ENCODE results near the gene MSRB3. TPM values are rescaled to one million over a fixed set of nuclear protein-coding genes. Genes with fewer than 3 reads are reported as not detected.

The MSRB3 gene
- total RNA-seq, 1 donor from 2014 or later: 61.3 TPM

- TF ChIP-seq CTCF (IDR thresholded peaks at IDR 0.05): no peak
- ATAC-seq: no peak
- no peaks in the 10 kb centered on the region for H3K4me1 ChIP-seq
- no peaks in the 10 kb centered on the region for H3K27me3 ChIP-seq
- DNase-seq: no peak
- H3K4me3 ChIP-seq: no peak overlapping the region
- no peaks in the 10 kb centered on the region for H3K9me3 ChIP-seq
- no peak overlapping the region for H3K27ac ChIP-seq
- H3K36me3 ChIP-seq: peaks cover 26% of the 10 kb centered on the region
- intact Hi-C loops (cut with DNase I): no loop called here
These were observed 29.5 kb upstream of the MSRB3 start for GRCh38 chr12:65248656-65249633.

- Histone ChIP-seq H3K9me3 (no peaks in the 10 kb centered on the region), H3K27ac (no peak overlapping the region), H3K4me1 (no peaks in the 10 kb centered on the region), H3K4me3 (no peak overlapping the region), H3K36me3 (no peaks in the 10 kb centered on the region), H3K27me3 (no peaks in the 10 kb centered on the region)
- intact Hi-C loops (cut with DNase I): no loop called here
- ATAC-seq: no peak
- TF ChIP-seq CTCF (IDR thresholded peaks at IDR 0.05): no peak
- DNase-seq: no peak
These were observed 26.0 kb upstream of the MSRB3 start for GRCh38 chr12:65252515-65252914.

- Histone ChIP-seq H3K27me3 (no peaks in the 10 kb centered on the region), H3K4me3 (no peak overlapping the region), H3K9me3 (no peaks in the 10 kb centered on the region), H3K36me3 (no peaks in the 10 kb centered on the region), H3K27ac (no peak overlapping the region), H3K4me1 (no peaks in the 10 kb centered on the region)
- no peak for TF ChIP-seq CTCF (IDR thresholded peaks at IDR 0.05)
- intact Hi-C loops (cut with DNase I): no loop called here
- ATAC-seq (no peak), DNase-seq (no peak)
These were observed 20.5 kb upstream of the MSRB3 start for GRCh38 chr12:65257986-65258385.

GRCh38 chr12:65259501-65259900 is 19.0 kb upstream of the MSRB3 start:
- no peak for DNase-seq
- Histone ChIP-seq H3K9me3 (no peaks in the 10 kb centered on the region), H3K4me1 (no peaks in the 10 kb centered on the region), H3K27me3 (no peaks in the 10 kb centered on the region), H3K4me3 (no peak overlapping the region), H3K27ac (no peak overlapping the region), H3K36me3 (no peaks in the 10 kb centered on the region)
- intact Hi-C loops (cut with DNase I): no loop called here
- TF ChIP-seq CTCF (IDR thresholded peaks at IDR 0.05): no peak
- no peak for ATAC-seq

- no peaks in the 10 kb centered on the region for H3K36me3 ChIP-seq
- no peaks in the 10 kb centered on the region for H3K4me1 ChIP-seq
- ATAC-seq (no peak), DNase-seq (no peak)
- H3K4me3 ChIP-seq: no peak overlapping the region
- intact Hi-C loops (cut with DNase I): no loop called here
- no peak overlapping the region for H3K27ac ChIP-seq
- no peaks in the 10 kb centered on the region for H3K9me3 ChIP-seq
- TF ChIP-seq CTCF (IDR thresholded peaks at IDR 0.05): no peak
- H3K27me3 ChIP-seq: no peaks in the 10 kb centered on the region
These were observed 14.7 kb upstream of the MSRB3 start for GRCh38 chr12:65263777-65264176.

Data from upper lobe of right lung (tissue), 1 donor.